ENCODE measurements around the gene BCAS1. TPM values are rescaled to one million over a fixed set of nuclear protein-coding genes. Genes with fewer than 3 reads are reported as not detected.

The BCAS1 gene
- total RNA-seq, 1 experiment from 2014 or later: 4.0 TPM

- H3K79me2 ChIP-seq (ENCODE audit: low read depth): no peaks in the 10 kb centered on the region
- TF ChIP-seq EZH2 (IDR thresholded peaks at IDR 0.05; ENCODE audit: low read depth): no peak
- TF ChIP-seq, protein P1, sequence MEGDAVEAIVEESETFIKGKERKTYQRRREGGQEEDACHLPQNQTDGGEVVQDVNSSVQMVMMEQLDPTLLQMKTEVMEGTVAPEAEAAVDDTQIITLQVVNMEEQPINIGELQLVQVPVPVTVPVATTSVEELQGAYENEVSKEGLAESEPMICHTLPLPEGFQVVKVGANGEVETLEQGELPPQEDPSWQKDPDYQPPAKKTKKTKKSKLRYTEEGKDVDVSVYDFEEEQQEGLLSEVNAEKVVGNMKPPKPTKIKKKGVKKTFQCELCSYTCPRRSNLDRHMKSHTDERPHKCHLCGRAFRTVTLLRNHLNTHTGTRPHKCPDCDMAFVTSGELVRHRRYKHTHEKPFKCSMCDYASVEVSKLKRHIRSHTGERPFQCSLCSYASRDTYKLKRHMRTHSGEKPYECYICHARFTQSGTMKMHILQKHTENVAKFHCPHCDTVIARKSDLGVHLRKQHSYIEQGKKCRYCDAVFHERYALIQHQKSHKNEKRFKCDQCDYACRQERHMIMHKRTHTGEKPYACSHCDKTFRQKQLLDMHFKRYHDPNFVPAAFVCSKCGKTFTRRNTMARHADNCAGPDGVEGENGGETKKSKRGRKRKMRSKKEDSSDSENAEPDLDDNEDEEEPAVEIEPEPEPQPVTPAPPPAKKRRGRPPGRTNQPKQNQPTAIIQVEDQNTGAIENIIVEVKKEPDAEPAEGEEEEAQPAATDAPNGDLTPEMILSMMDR (conservative IDR thresholded peaks at IDR 0.05): no peak
- no peak overlapping the region for H2AFZ ChIP-seq
- H3K4me1 ChIP-seq (replicated peaks; ENCODE audit: insufficient read depth): peaks cover 17% of the 10 kb centered on the region
- no peaks in the 10 kb centered on the region for H3K9me2 ChIP-seq (ENCODE audit: insufficient read depth)
- peak overlapping the region; percentile 5 for H3K4me2 ChIP-seq
- ChIA-PET POLR2A (ENCODE audit: unreplicated experiment) (no interaction called here), CTCF (no interaction called here)
- no TSS peak for BruUV-seq (replicated peaks)
- no peaks in the 10 kb centered on the region for H3K9me3 ChIP-seq (ENCODE audit: insufficient read depth, low read depth)
- H3K27me3 ChIP-seq (ENCODE audit: insufficient read depth, low read depth): no peaks in the 10 kb centered on the region
- H3K36me3 ChIP-seq (ENCODE audit: low read depth): no peaks in the 10 kb centered on the region
- H3K27ac ChIP-seq: no peak overlapping the region
- H3K4me3 ChIP-seq: no peak overlapping the region
- peak in 1 of 2 experiments; percentile 74 for DNase-seq
- peaks cover 6% of the 10 kb centered on the region; the same call in 1 of the 2 replicates for H3F3A ChIP-seq (ENCODE audit: insufficient read depth, low read depth)
- intact Hi-C loops (cut with micrococcal nuclease; ENCODE audit: unreplicated experiment): no loop called here
- no peaks in the 10 kb centered on the region for H4K20me1 ChIP-seq (ENCODE audit: insufficient read depth)
These were observed 5.9 kb upstream of the BCAS1 start for GRCh38 chr20:54076259-54076658.

DNA sequence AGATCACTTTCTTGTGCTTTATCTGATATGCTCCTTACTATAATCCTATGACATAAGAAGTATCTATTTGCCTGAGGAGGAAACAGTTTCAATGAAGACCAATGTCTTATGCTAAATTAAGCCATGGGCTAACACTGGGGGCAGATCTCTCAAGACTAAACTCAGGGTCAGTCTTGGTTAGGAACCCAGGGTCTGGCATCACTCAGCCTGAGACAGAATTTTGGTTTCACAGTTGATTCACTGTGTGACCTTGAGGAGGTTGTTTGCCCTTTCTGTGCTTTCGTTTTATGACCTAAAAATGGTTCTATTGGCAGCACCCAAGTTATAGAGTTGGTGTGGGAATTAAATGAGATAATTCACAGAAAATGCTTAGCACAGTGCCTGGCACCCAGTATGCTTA is 4.9 kb upstream of the BCAS1 start:
- Histone ChIP-seq H3K4me2 (no peak overlapping the region), H3K27ac (no peak overlapping the region), H3K4me1 (replicated peaks; ENCODE audit: insufficient read depth) (peaks cover 27% of the 10 kb centered on the region), H2AFZ (no peak overlapping the region), H3K9me3 (ENCODE audit: insufficient read depth, low read depth) (no peaks in the 10 kb centered on the region), H3K9me2 (ENCODE audit: insufficient read depth) (no peaks in the 10 kb centered on the region), H3F3A (ENCODE audit: insufficient read depth, low read depth) (peaks cover 14% of the 10 kb centered on the region; the same call in 1 of the 2 replicates), H3K36me3 (ENCODE audit: low read depth) (no peaks in the 10 kb centered on the region), H3K4me3 (no peak overlapping the region), H3K79me2 (ENCODE audit: low read depth) (no peaks in the 10 kb centered on the region), H3K27me3 (ENCODE audit: insufficient read depth, low read depth) (no peaks in the 10 kb centered on the region), H4K20me1 (ENCODE audit: insufficient read depth) (no peaks in the 10 kb centered on the region)
- CTCF ChIA-PET: no interaction called here
- intact Hi-C loops (cut with micrococcal nuclease; ENCODE audit: unreplicated experiment): no loop called here
- POLR2A ChIA-PET (ENCODE audit: unreplicated experiment): no interaction called here
- no peak for TF ChIP-seq EZH2 (IDR thresholded peaks at IDR 0.05; ENCODE audit: low read depth)
- TF ChIP-seq, protein P1 (conservative IDR thresholded peaks at IDR 0.05): no peak
- no peak for DNase-seq
- no TSS peak for BruUV-seq (replicated peaks)

- ChIA-PET CTCF (no interaction called here), POLR2A (ENCODE audit: unreplicated experiment) (no interaction called here)
- H2AFZ ChIP-seq: no peak overlapping the region
- H3K4me2 ChIP-seq: no peak overlapping the region
- no peak overlapping the region for H3K4me3 ChIP-seq
- no peak for DNase-seq
- no peaks in the 10 kb centered on the region for H3K27me3 ChIP-seq (ENCODE audit: insufficient read depth, low read depth)
- intact Hi-C loops (cut with micrococcal nuclease; ENCODE audit: unreplicated experiment): no loop called here
- TF ChIP-seq EZH2 (IDR thresholded peaks at IDR 0.05; ENCODE audit: low read depth): no peak
- TF ChIP-seq, protein P1 (conservative IDR thresholded peaks at IDR 0.05): no peak
- H3K79me2 ChIP-seq (ENCODE audit: low read depth): no peaks in the 10 kb centered on the region
- H3K4me1 ChIP-seq (replicated peaks; ENCODE audit: insufficient read depth): peaks cover 35% of the 10 kb centered on the region
- H3F3A ChIP-seq (ENCODE audit: insufficient read depth, low read depth): peaks cover 21% of the 10 kb centered on the region; the same call in 1 of the 2 replicates
- H4K20me1 ChIP-seq (ENCODE audit: insufficient read depth): no peaks in the 10 kb centered on the region
- H3K9me2 ChIP-seq (ENCODE audit: insufficient read depth): no peaks in the 10 kb centered on the region
- no TSS peak for BruUV-seq (replicated peaks)
- H3K36me3 ChIP-seq (ENCODE audit: low read depth): no peaks in the 10 kb centered on the region
- no peaks in the 10 kb centered on the region for H3K9me3 ChIP-seq (ENCODE audit: insufficient read depth, low read depth)
- no peak overlapping the region for H3K27ac ChIP-seq
These were observed 4.1 kb upstream of the BCAS1 start for GRCh38 chr20:54074511-54074910.
